HG02588 (cell line): ENCODE measurements around the gene ZNRF1.

ENCODE experiments used
- ATAC-seq: cut with Tn5 transposase; IDR thresholded peaks from one replicate; pipeline ENCODE4 v1.9.1; 2021; ENCODE audit warnings: mild to moderate bottlenecking, moderate library complexity; ENCODE audit not compliant: unreplicated experiment

ZNRF1 gene

GRCh38 chr16:75095204-75095621 is 96.4 kb downstream of the ZNRF1 start:
- no peak for ATAC-seq

GRCh38 chr16:75096656-75097055 is 97.8 kb downstream of the ZNRF1 start:
- no peak for ATAC-seq

GRCh38 chr16:75097191-75097761 is 98.5 kb downstream of the ZNRF1 start:
- ATAC-seq = no peak

GRCh38 chr16:75097941-75098901 is 99.4 kb downstream of the ZNRF1 start:
- ATAC-seq = peak; percentile 47

GRCh38 chr16:75099075-75099667 is 100.3 kb downstream of the ZNRF1 start:
- no peak for ATAC-seq

GRCh38 chr16:75099738-75100602 is 101.1 kb downstream of the ZNRF1 start:
- ATAC-seq = no peak

GRCh38 chr16:75100603-75100990 is 101.8 kb downstream of the ZNRF1 start:
- ATAC-seq = no peak

GRCh38 chr16:75101635-75102034 is 102.8 kb downstream of the ZNRF1 start:
- no peak for ATAC-seq

GRCh38 chr16:75102595-75102994 is 103.8 kb downstream of the ZNRF1 start:
- ATAC-seq = no peak

- no peak for ATAC-seq
Observed at GRCh38 chr16:75103994-75104393, 105.2 kb downstream of the ZNRF1 start.

- no peak for ATAC-seq
Observed at GRCh38 chr16:75104836-75105235, 106.0 kb downstream of the ZNRF1 start.

GRCh38 chr16:75105306-75106061 is 106.7 kb downstream of the ZNRF1 start:
- ATAC-seq = no peak

- no peak for ATAC-seq
Observed at GRCh38 chr16:75106351-75107274, 107.8 kb downstream of the ZNRF1 start.

GRCh38 chr16:75107505-75107904 is 108.7 kb downstream of the ZNRF1 start:
- no peak for ATAC-seq

GRCh38 chr16:75108792-75109731 is 110.2 kb downstream of the ZNRF1 start:
- ATAC-seq = peak; percentile 34

- no peak for ATAC-seq
Observed at GRCh38 chr16:75109732-75110243, 111.0 kb downstream of the ZNRF1 start.

- peak; percentile 68 for ATAC-seq
Observed at GRCh38 chr16:75110637-75111513, 112.1 kb downstream of the ZNRF1 start.
